Neural cell (in vitro differentiated cells): ENCODE measurements around the gene UBASH3A.

Experiments
- EP300 ChIP-seq: fragments of 450-650 bp; conservative IDR thresholded peaks from 2 replicates; pipeline ENCODE4 v1.6.1; 2014; ENCODE audit warnings: antibody characterized with exemption, mild to moderate bottlenecking, moderate library complexity; ENCODE audit not compliant: poor library complexity, severe bottlenecking
- EZH2 ChIP-seq: fragments of 200-600, 300-800 bp; shearing (Covaris generic), sonication (generic); IDR thresholded peaks from 2 replicates; pipeline ENCODE4 v1.6.1; 2014; ENCODE audit warnings: antibody characterized with exemption, low read length, borderline replicate concordance, mild to moderate bottlenecking; ENCODE audit not compliant: insufficient read depth, poor library complexity, severe bottlenecking
- RAD21 ChIP-seq: fragments of 450-650 bp; conservative IDR thresholded peaks from 2 replicates; pipeline ENCODE4 v1.6.1; 2014; ENCODE audit warnings: antibody characterized with exemption, mild to moderate bottlenecking, moderate library complexity
- SMC3 ChIP-seq: fragments of 450-650 bp; conservative IDR thresholded peaks from 2 replicates; pipeline ENCODE4 v1.6.1; 2014; ENCODE audit warnings: antibody characterized with exemption, mild to moderate bottlenecking, moderate library complexity; ENCODE audit not compliant: poor library complexity
- TAF1 ChIP-seq: IDR thresholded peaks from 2 replicates; pipeline ENCODE4 v1.6.1; 2012; ENCODE audit warnings: low read depth
- TF ChIP-seq, protein P1 (sequence below): fragments of 450-650 bp; IDR thresholded peaks from 2 replicates; pipeline ENCODE4 v1.5.1; 2014; ENCODE audit warnings: antibody characterized with exemption, mild to moderate bottlenecking, moderate library complexity; ENCODE audit not compliant: poor library complexity, severe bottlenecking
- TF ChIP-seq, protein P2 (sequence below): IDR thresholded peaks from 2 replicates; pipeline ENCODE4 v1.6.1; 2012; ENCODE audit warnings: borderline replicate concordance

DNA sequence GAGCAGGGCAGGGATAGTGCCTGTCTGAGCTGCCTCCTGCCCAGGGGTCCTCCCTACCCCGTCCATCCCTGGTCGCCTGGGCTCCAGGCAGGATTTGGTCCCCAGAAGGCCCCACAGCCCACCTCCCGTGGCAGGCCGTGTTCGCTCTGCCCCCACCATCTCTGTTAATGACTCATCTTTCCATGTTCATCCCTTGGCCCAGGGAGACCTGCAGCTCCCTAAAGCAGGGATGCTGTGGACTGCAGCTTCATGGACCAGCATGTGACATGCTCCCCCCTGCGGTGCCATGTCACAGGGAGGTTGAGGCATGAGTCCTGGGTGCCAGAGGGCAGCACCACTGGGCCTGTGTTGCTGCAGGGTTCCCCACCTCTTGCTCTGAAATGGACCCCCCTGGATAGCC, 26.8 kb downstream of the UBASH3A start:
- TF ChIP-seq, protein P1, sequence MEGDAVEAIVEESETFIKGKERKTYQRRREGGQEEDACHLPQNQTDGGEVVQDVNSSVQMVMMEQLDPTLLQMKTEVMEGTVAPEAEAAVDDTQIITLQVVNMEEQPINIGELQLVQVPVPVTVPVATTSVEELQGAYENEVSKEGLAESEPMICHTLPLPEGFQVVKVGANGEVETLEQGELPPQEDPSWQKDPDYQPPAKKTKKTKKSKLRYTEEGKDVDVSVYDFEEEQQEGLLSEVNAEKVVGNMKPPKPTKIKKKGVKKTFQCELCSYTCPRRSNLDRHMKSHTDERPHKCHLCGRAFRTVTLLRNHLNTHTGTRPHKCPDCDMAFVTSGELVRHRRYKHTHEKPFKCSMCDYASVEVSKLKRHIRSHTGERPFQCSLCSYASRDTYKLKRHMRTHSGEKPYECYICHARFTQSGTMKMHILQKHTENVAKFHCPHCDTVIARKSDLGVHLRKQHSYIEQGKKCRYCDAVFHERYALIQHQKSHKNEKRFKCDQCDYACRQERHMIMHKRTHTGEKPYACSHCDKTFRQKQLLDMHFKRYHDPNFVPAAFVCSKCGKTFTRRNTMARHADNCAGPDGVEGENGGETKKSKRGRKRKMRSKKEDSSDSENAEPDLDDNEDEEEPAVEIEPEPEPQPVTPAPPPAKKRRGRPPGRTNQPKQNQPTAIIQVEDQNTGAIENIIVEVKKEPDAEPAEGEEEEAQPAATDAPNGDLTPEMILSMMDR = no peak
- TF ChIP-seq EZH2 (no peak), EP300 (no peak), RAD21 (no peak), TAF1 (no peak), SMC3 (no peak)
- TF ChIP-seq, protein P2, sequence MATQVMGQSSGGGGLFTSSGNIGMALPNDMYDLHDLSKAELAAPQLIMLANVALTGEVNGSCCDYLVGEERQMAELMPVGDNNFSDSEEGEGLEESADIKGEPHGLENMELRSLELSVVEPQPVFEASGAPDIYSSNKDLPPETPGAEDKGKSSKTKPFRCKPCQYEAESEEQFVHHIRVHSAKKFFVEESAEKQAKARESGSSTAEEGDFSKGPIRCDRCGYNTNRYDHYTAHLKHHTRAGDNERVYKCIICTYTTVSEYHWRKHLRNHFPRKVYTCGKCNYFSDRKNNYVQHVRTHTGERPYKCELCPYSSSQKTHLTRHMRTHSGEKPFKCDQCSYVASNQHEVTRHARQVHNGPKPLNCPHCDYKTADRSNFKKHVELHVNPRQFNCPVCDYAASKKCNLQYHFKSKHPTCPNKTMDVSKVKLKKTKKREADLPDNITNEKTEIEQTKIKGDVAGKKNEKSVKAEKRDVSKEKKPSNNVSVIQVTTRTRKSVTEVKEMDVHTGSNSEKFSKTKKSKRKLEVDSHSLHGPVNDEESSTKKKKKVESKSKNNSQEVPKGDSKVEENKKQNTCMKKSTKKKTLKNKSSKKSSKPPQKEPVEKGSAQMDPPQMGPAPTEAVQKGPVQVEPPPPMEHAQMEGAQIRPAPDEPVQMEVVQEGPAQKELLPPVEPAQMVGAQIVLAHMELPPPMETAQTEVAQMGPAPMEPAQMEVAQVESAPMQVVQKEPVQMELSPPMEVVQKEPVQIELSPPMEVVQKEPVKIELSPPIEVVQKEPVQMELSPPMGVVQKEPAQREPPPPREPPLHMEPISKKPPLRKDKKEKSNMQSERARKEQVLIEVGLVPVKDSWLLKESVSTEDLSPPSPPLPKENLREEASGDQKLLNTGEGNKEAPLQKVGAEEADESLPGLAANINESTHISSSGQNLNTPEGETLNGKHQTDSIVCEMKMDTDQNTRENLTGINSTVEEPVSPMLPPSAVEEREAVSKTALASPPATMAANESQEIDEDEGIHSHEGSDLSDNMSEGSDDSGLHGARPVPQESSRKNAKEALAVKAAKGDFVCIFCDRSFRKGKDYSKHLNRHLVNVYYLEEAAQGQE = no peak
